K562 (cell line): Measurements from ENCODE around the gene R3HDM2. TPM values are rescaled to one million over a fixed set of nuclear protein-coding genes. Genes with fewer than 3 reads are reported as not detected.
"Not testable (repeated sequence)": the region's sequence is repeated elsewhere in the genome, so short reads cannot be mapped to it uniquely, and the experiment has no call there.

Source experiments
- ATAC-seq: fragments of 200-7000 bp; cut with Tn5 transposase; 3 replicates; pipeline ENCODE4 v1.9.1; 2020; ENCODE audit warnings: moderate library complexity
- BruUV-seq: library from RNA; stranded (reverse); fragments of 400-500 nt; replicated peaks from 2 replicates; lab custom pipeline; 2021; lab: Mats Ljungman, UMichigan
- CTCF ChIA-PET: fragments of 300-600 bp; formaldehyde crosslinking; extraction: SDS; loops from one replicate; lab custom pipeline; 2021; ENCODE audit warnings: low intra/inter-chr PET ratio; lab: Yijun Ruan, JAX
- POLR2A ChIA-PET: fragments of 300-600, 350-650 bp; sonication (Branson Sonifier 250); formaldehyde crosslinking; extraction: SDS; loops from one replicate; lab custom pipeline; 2021; ENCODE audit warnings: antibody characterized with exemption, inconsistent platforms; lab: Yijun Ruan, JAX
- DNase-seq, 4 experiments: peaks; one replicate each; pipeline versions ENCODE4 v3.0.0 to v3.0.0-alpha.2; 2011 to 2018; ENCODE audit warnings: low spot score in 3 of 4, mixed read lengths in 3 of 4; ENCODE audit errors: extremely low read depth in 1 of 4
- FAIRE-seq: peaks from 2 replicates; lab custom pipeline; 2011; peaks lifted over from hg19 to GRCh38; lab: Jason Lieb, UNC
- H2AFZ ChIP-seq: 2 replicates; pipeline ENCODE4 v1.6.0; 2011; ENCODE audit warnings: low read depth, low read length, control low read depth, inconsistent platforms
- H3K27ac ChIP-seq: fragments of 200-600 bp; 3 replicates; pipeline ENCODE4 v1.8.0; 2011; ENCODE audit warnings: low read depth, mild to moderate bottlenecking, control low read depth, inconsistent platforms, low read length, moderate library complexity, mixed read lengths; ENCODE audit errors: extremely low read depth
- H3K27me3 ChIP-seq, 2 experiments: fragments of 300-600 bp in 1 of 2; 2 replicates in 1 of 2; 3 replicates in 1 of 2; pipeline versions ENCODE4 v1.6.0 to v1.8.0; 2011; ENCODE audit warnings: inconsistent platforms in 2 of 2, low read length in 2 of 2, mild to moderate bottlenecking in 1 of 2, mixed read lengths in 1 of 2, moderate library complexity in 1 of 2; ENCODE audit not compliant: control insufficient read depth in 2 of 2, insufficient read depth in 2 of 2
- H3K36me3 ChIP-seq: fragments of 300-600 bp; 3 replicates; pipeline ENCODE4 v1.8.0; 2011; ENCODE audit warnings: mild to moderate bottlenecking, low read length, inconsistent platforms; ENCODE audit not compliant: control insufficient read depth, insufficient read depth
- H3K4me1 ChIP-seq, 2 experiments: fragments of 200-600 bp in 1 of 2; replicated peaks in 1 of 2; 2 replicates in 1 of 2; 3 replicates in 1 of 2; pipeline versions ENCODE4 v1.5.1 to v1.8.0; 2011; ENCODE audit warnings: inconsistent platforms in 2 of 2, low read length in 2 of 2, mild to moderate bottlenecking in 1 of 2, mixed read lengths in 1 of 2, moderate library complexity in 1 of 2; ENCODE audit not compliant: control insufficient read depth in 2 of 2, insufficient read depth in 2 of 2
- H3K4me2 ChIP-seq: 2 replicates; pipeline ENCODE4 v1.6.1; 2011; ENCODE audit warnings: low read length, control low read depth, inconsistent platforms, mixed read lengths; ENCODE audit not compliant: insufficient read depth
- H3K4me3 ChIP-seq: fragments of 200-600 bp; sonication (generic), shearing (Covaris generic); 2 replicates; pipeline ENCODE4 v1.5.1; 2016; ENCODE audit warnings: control low read depth, inconsistent platforms
- H3K79me2 ChIP-seq: fragments of 200-600 bp; 3 replicates; pipeline ENCODE4 v1.8.0; 2011; ENCODE audit warnings: low read length, inconsistent platforms; ENCODE audit not compliant: control insufficient read depth, insufficient read depth
- H3K9ac ChIP-seq, 2 experiments: 2 replicates each; pipeline versions ENCODE4 v1.6.0 to v1.6.1; 2011; ENCODE audit warnings: low read depth in 2 of 2, low read length in 2 of 2, control low read depth in 1 of 2, inconsistent platforms in 1 of 2, mild to moderate bottlenecking in 1 of 2, mixed read lengths in 1 of 2; ENCODE audit not compliant: insufficient read depth in 1 of 2
- H3K9me1 ChIP-seq: one replicate; pipeline ENCODE4 v1.6.0; 2011; ENCODE audit warnings: inconsistent platforms, mild to moderate bottlenecking, low read length, moderate library complexity; ENCODE audit not compliant: control insufficient read depth, insufficient read depth
- H3K9me3 ChIP-seq: replicated peaks from 2 replicates; pipeline ENCODE4 v1.5.1; 2011; ENCODE audit warnings: low read depth, low read length, inconsistent platforms; ENCODE audit not compliant: control insufficient read depth, insufficient read depth
- H4K20me1 ChIP-seq: replicated peaks from 2 replicates; pipeline ENCODE4 v1.6.1; 2011; ENCODE audit warnings: low read length, inconsistent platforms, mixed read lengths; ENCODE audit not compliant: control insufficient read depth, insufficient read depth
- RFX1 ChIP-seq: fragments of 450-650 bp; IDR thresholded peaks from 2 replicates; pipeline ENCODE4 v1.6.1; 2016; ENCODE audit warnings: mild to moderate bottlenecking, moderate library complexity
- ZNF146 ChIP-seq: IDR thresholded peaks from one replicate; pipeline ENCODE4 v1.6.1; 2018; ENCODE audit warnings: missing compliant biosample characterization; ENCODE audit not compliant: unreplicated experiment
- ZNF76 ChIP-seq: fragments of 250-450 bp; sonication (Bioruptor Pico); IDR thresholded peaks from 2 replicates; pipeline ENCODE4 v1.4.0; 2020; ENCODE audit warnings: mild to moderate bottlenecking, moderate library complexity, borderline replicate concordance
- WGBS: fragments of 100-300 bp; shearing (Covaris generic); methylation state at CpG from one replicate; pipeline ENCODE4 v1.1.6; 2016; ENCODE audit warnings: low coverage, mixed read lengths; ENCODE audit not compliant: insufficient coverage; ENCODE audit errors: missing lambda C conversion rate; 5-methylcytosine and 5-hydroxymethylcytosine counted together
- in situ Hi-C: fragments of 300-500 bp; cut with MboI; formaldehyde crosslinking; loops from 4 replicates; pipeline ENCODE4 v1.15.0; 2018; ENCODE audit warnings: inconsistent platforms, mixed read lengths
- intact Hi-C: fragments of 100-400 bp; cut with micrococcal nuclease; formaldehyde crosslinking; loops from 2 replicates; pipeline ENCODE4 v1.14.2; 2022
- polyA plus RNA-seq, 8 experiments: library from polyadenylated mRNA; depleted of rRNA in 4 of 8; stranded (reverse) in 5 of 8; unstranded in 3 of 8; fragments of >200 nt; fragmentation: Nextera tagmentation in 2 of 8; fragmentation: Illumina TruSeq in 1 of 8; extraction: Ambion mirVana in 2 of 8; extraction: Trizol in 1 of 8; gene quantifications; 2 replicates each; pipeline versions ENCODE4 v1.2.1 to v1.2.3, GENCODE V29; 2011 to 2014; ENCODE audit warnings: inconsistent platforms in 1 of 8, missing spikeins in 1 of 8
- total RNA-seq, 7 experiments: library from RNA; depleted of rRNA in 6 of 7; stranded (reverse); fragments of >200 nt in 6 of 7; fragmentation: Illumina TruSeq in 2 of 7; extraction: Trizol in 2 of 7; gene quantifications; 2 replicates each; pipeline versions ENCODE4 v1.2.1 to v1.2.3, GENCODE V29; 2011 to 2021; ENCODE audit warnings: low replicate concordance in 1 of 7

R3HDM2 gene
- total and polyA plus RNA-seq, 9 of the 15 experiments (the other 6 are each of a cell fraction or from before 2014, with no cell fraction given), result 3.3 to 18.8 (median 9.0) TPM

- H3K36me3 ChIP-seq, H3K9me3 ChIP-seq, H3K27me3 ChIP-seq, POLR2A ChIA-PET, in situ Hi-C loops, H3K9ac ChIP-seq, H3K4me2 ChIP-seq, H3K79me2 ChIP-seq, H4K20me1 ChIP-seq, intact Hi-C loops, H2AFZ ChIP-seq, H3K27ac ChIP-seq, ATAC-seq, FAIRE-seq, DNase-seq, H3K4me3 ChIP-seq, BruUV-seq, CTCF ChIA-PET, H3K9me1 ChIP-seq: not testable (repeated sequence)
- peaks cover 0 to 11% of the 10 kb centered on the region in 2 experiments; a peak in 2 of 5 replicates for H3K4me1 ChIP-seq
- 73% methylated on average over 4 of the region's 4 CpGs for WGBS
- TF ChIP-seq ZNF146 (CRISPR knock-in tag), result peak; percentile 96
Measured at GRCh38 chr12:57336299-57336698, 94.5 kb downstream of the R3HDM2 start.

- no peaks in the 10 kb centered on the region for H3K27me3 ChIP-seq
- H3K4me2 ChIP-seq, result no peak overlapping the region
- H3K27ac ChIP-seq, result no peak overlapping the region
- no peak overlapping the region for H3K9ac ChIP-seq
- TF ChIP-seq RFX1 (peak; percentile 66), ZNF76 (no peak)
- no peaks in the 10 kb centered on the region for H4K20me1 ChIP-seq
- no peaks in the 10 kb centered on the region for H3K9me3 ChIP-seq
- H3K4me1 ChIP-seq, result no peaks in the 10 kb centered on the region
- ChIA-PET POLR2A (interaction anchor here (0.8 kb wide), 1 partner anchor 9 kb away, joined by 3 read pairs; no protein-coding TSS in a partner anchor), CTCF (no interaction called here)
- WGBS, result 27% methylated on average over 1 of the region's 1 CpG
- DNase-seq (peak in 1 of 4 experiments; percentile 33), FAIRE-seq (no peak), ATAC-seq (no peak)
- no peak overlapping the region for H3K4me3 ChIP-seq
- 0 out of 3 replicates have a peak, but pooled peaks cover 3% of the 10 kb centered on the region for H3K36me3 ChIP-seq
- no TSS peak for BruUV-seq
- no peak overlapping the region for H2AFZ ChIP-seq
- H3K9me1 ChIP-seq, result no peaks in the 10 kb centered on the region
- no peaks in the 10 kb centered on the region for H3K79me2 ChIP-seq
- in situ Hi-C loops (no loop called here), intact Hi-C loops (no loop called here)
Measured at GRCh38 chr12:57334219-57334618, 96.6 kb downstream of the R3HDM2 start.
